IPS-NIHi7 (cell line): ENCODE measurements around the gene CDX2.

Experiments used
- DNase-seq: peaks from one replicate; pipeline ENCODE4 v3.0.0; 2012; ENCODE audit warnings: mixed read lengths; ENCODE audit errors: extremely low spot score

Gene CDX2

GRCh38 chr13:27917121-27917947 is 51.8 kb downstream of the CDX2 start:
- DNase-seq: peak; percentile 41

- peak; percentile 56 for DNase-seq
Measured at GRCh38 chr13:27915301-27916207, 53.6 kb downstream of the CDX2 start.

GRCh38 chr13:27913160-27913559 is 56.0 kb downstream of the CDX2 start:
- no peak for DNase-seq

GRCh38 chr13:27911521-27911920 is 57.6 kb downstream of the CDX2 start:
- no peak for DNase-seq
